WTC11 (cell line): Measurements from ENCODE around the gene CCDC190. TPM values are rescaled to one million over a fixed set of nuclear protein-coding genes. Genes with fewer than 3 reads are reported as not detected.

Experiments
- ATAC-seq: fragments of 200-7000 bp; cut with Tn5 transposase; 2 replicates; pipeline ENCODE4 v1.10.0; 2021; ENCODE audit warnings: mild to moderate bottlenecking, moderate library complexity
- CTCF ChIA-PET: fragments of 300-600 bp; sonication (Branson Sonifier 250); formaldehyde crosslinking; loops from one replicate; lab custom pipeline; 2021; ENCODE audit warnings: antibody characterized with exemption; lab: Charles Lee
- POLR2A ChIA-PET: fragments of 350-600 bp; sonication (Branson Sonifier 250); formaldehyde crosslinking; loops from one replicate; lab custom pipeline; 2021; ENCODE audit warnings: antibody characterized with exemption; lab: Charles Lee
- DNase-seq: peaks from one replicate; pipeline ENCODE4 v3.0.0; 2021; ENCODE audit warnings: low spot score
- H3K27ac Mint-ChIP-seq: 2 replicates; pipeline ENCODE4 v1.8.0; 2021; ENCODE audit warnings: mixed read lengths
- H3K27me3 Mint-ChIP-seq: 2 replicates; pipeline ENCODE4 v1.8.0; 2021; ENCODE audit warnings: low read depth, mild to moderate bottlenecking, moderate library complexity, mixed read lengths
- H3K36me3 Mint-ChIP-seq: 2 replicates; pipeline ENCODE4 v1.8.0; 2021; ENCODE audit warnings: mixed read lengths
- H3K4me1 Mint-ChIP-seq: 2 replicates; pipeline ENCODE4 v1.8.0; 2022; ENCODE audit warnings: mixed read lengths
- H3K4me3 Mint-ChIP-seq: 2 replicates; pipeline ENCODE4 v1.8.0; 2021; ENCODE audit warnings: mild to moderate bottlenecking, moderate library complexity, mixed read lengths
- H3K9me3 Mint-ChIP-seq: 2 replicates; pipeline ENCODE4 v1.8.0; 2021; ENCODE audit warnings: mixed read lengths
- AFF4 ChIP-seq: sonication (generic); formaldehyde crosslinking; IDR thresholded peaks from 2 replicates; pipeline ENCODE4 v1.8.1; 2023; ENCODE audit warnings: mild to moderate bottlenecking, missing genetic modification reagents, borderline replicate concordance
- CDX4 ChIP-seq: fragments of 250-450 bp; sonication (Bioruptor Pico); IDR thresholded peaks from 2 replicates; pipeline ENCODE4 v1.9.0; 2021; ENCODE audit warnings: moderate library complexity, mild to moderate bottlenecking, inconsistent platforms, borderline replicate concordance
- FOXJ3 ChIP-seq: sonication (generic); formaldehyde crosslinking; IDR thresholded peaks from 2 replicates; pipeline ENCODE4 v1.9.0; 2021; ENCODE audit warnings: missing genetic modification reagents, mild to moderate bottlenecking, borderline replicate concordance
- FOXK1 ChIP-seq: sonication (generic); formaldehyde crosslinking; IDR thresholded peaks from 2 replicates; pipeline ENCODE4 v1.8.0; 2022; ENCODE audit warnings: mild to moderate bottlenecking, moderate library complexity, missing genetic modification reagents
- HMGA2 ChIP-seq: fragments of 250-450 bp; sonication (Bioruptor Pico); IDR thresholded peaks from 2 replicates; pipeline ENCODE4 v1.4.0; 2021; ENCODE audit warnings: mild to moderate bottlenecking, moderate library complexity
- IRF2 ChIP-seq: sonication (generic); formaldehyde crosslinking; IDR thresholded peaks from 2 replicates; pipeline ENCODE4 v1.8.0; 2022; ENCODE audit warnings: low read depth, missing genetic modification reagents, borderline replicate concordance
- JUN ChIP-seq: sonication (generic); formaldehyde crosslinking; IDR thresholded peaks from 2 replicates; pipeline ENCODE4 v1.8.0; 2023; ENCODE audit warnings: mild to moderate bottlenecking, missing genetic modification reagents
- MAX ChIP-seq: sonication (generic); formaldehyde crosslinking; IDR thresholded peaks from 2 replicates; pipeline ENCODE4 v1.8.0; 2022; ENCODE audit warnings: mild to moderate bottlenecking, missing genetic modification reagents
- MLX ChIP-seq: sonication (generic); formaldehyde crosslinking; IDR thresholded peaks from 2 replicates; pipeline ENCODE4 v1.8.1; 2023; ENCODE audit warnings: mild to moderate bottlenecking, missing genetic modification reagents, moderate library complexity
- NFYB ChIP-seq: sonication (generic); formaldehyde crosslinking; conservative IDR thresholded peaks from 2 replicates; pipeline ENCODE4 v1.8.0; 2022; ENCODE audit warnings: low read depth, missing genetic modification reagents
- OVOL2 ChIP-seq: fragments of 250-450 bp; sonication (Bioruptor Pico); IDR thresholded peaks from 2 replicates; pipeline ENCODE4 v1.9.0; 2021; ENCODE audit warnings: mild to moderate bottlenecking, borderline replicate concordance
- ZBTB21 ChIP-seq: sonication (generic); formaldehyde crosslinking; IDR thresholded peaks from 2 replicates; pipeline ENCODE4 v1.8.1; 2023; ENCODE audit warnings: mild to moderate bottlenecking, missing genetic modification reagents, borderline replicate concordance
- ZNF317 ChIP-seq: sonication (generic); formaldehyde crosslinking; IDR thresholded peaks from 2 replicates; pipeline ENCODE4 v1.8.1; 2023; ENCODE audit warnings: low read depth, mild to moderate bottlenecking, moderate library complexity, missing genetic modification reagents, borderline replicate concordance
- total RNA-seq: library from RNA; stranded (reverse); gene quantifications from 3 replicates; pipeline ENCODE4 v1.2.3, GENCODE V29; 2021
- TF ChIP-seq, protein P1 (sequence below): sonication (generic); formaldehyde crosslinking; IDR thresholded peaks from 2 replicates; pipeline ENCODE4 v1.8.0; 2022; ENCODE audit warnings: mild to moderate bottlenecking, missing genetic modification reagents
- TF ChIP-seq, protein P2 (sequence below): fragments of 250-450 bp; sonication (Bioruptor Pico); IDR thresholded peaks from 2 replicates; pipeline ENCODE4 v2.1.2; 2022; ENCODE audit warnings: mild to moderate bottlenecking, moderate library complexity

Gene CCDC190
- total RNA-seq, 1 experiment from 2014 or later, result not detected

- TF ChIP-seq AFF4 (CRISPR knock-in tag) (no peak), MLX (CRISPR knock-in tag) (no peak), JUN (CRISPR knock-in tag) (no peak), FOXJ3 (no peak), IRF2 (CRISPR knock-in tag) (no peak)
Observed at GRCh38 chr1:162861625-162862024, 650 bp upstream of the CCDC190 start (continued).

DNA sequence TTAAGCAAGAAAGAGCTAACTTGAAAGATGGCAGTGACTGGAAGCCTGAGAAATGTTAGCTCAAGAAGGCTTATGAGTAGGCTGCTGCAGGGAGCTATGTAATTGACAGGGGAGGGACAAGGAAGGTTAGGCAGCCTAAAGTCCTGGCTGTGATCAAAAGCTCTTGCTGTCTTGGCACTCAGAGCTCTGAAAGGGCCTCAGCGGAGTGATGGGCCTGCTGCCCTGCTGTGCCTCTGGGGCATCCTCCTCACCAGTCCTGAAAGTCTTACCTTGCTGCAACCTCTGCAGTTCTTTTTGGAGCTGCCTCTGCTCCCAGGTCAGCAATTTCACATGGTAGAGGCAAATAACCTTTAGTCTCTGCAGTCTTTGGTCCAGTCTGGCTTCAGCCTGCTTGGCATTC is 1.8 kb downstream of the CCDC190 start:
- POLR2A ChIA-PET, result interaction anchor here (0.6 kb wide), 1 partner anchor 151 kb away, joined by 4 read pairs; no protein-coding TSS in a partner anchor
- Mint-ChIP-seq H3K4me1 (no peaks in the 10 kb centered on the region; the same call in 1 of the 2 replicates), H3K27me3 (no peaks in the 10 kb centered on the region), H3K36me3 (no peaks in the 10 kb centered on the region), H3K9me3 (peaks cover 2% of the 10 kb centered on the region; the same call in 1 of the 2 replicates), H3K27ac (no peak overlapping the region), H3K4me3 (no peak overlapping the region)
- CTCF ChIA-PET, result interaction anchor here (0.7 to 2.0 kb wide), 4 partner anchors 10 to 212 kb away, joined by 3 to 9 read pairs (median 5); partner anchors contain the start of gene RGS4
- peak; percentile 45; the same call in 1 of the 2 replicates for ATAC-seq
- TF ChIP-seq, protein P1, sequence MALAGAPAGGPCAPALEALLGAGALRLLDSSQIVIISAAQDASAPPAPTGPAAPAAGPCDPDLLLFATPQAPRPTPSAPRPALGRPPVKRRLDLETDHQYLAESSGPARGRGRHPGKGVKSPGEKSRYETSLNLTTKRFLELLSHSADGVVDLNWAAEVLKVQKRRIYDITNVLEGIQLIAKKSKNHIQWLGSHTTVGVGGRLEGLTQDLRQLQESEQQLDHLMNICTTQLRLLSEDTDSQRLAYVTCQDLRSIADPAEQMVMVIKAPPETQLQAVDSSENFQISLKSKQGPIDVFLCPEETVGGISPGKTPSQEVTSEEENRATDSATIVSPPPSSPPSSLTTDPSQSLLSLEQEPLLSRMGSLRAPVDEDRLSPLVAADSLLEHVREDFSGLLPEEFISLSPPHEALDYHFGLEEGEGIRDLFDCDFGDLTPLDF (CRISPR knock-in tag), result no peak
- TF ChIP-seq, protein P2, sequence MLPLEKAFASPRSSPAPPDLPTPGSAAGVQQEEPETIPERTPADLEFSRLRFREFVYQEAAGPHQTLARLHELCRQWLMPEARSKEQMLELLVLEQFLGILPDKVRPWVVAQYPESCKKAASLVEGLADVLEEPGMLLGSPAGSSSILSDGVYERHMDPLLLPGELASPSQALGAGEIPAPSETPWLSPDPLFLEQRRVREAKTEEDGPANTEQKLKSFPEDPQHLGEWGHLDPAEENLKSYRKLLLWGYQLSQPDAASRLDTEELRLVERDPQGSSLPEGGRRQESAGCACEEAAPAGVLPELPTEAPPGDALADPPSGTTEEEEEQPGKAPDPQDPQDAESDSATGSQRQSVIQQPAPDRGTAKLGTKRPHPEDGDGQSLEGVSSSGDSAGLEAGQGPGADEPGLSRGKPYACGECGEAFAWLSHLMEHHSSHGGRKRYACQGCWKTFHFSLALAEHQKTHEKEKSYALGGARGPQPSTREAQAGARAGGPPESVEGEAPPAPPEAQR (CRISPR knock-in tag), result no peak
- no peak for TF ChIP-seq IRF2 (CRISPR knock-in tag)
- no peak for TF ChIP-seq NFYB (CRISPR knock-in tag)
- no peak for TF ChIP-seq CDX4 (CRISPR knock-in tag)
- no peak for TF ChIP-seq ZNF317 (CRISPR knock-in tag)
- TF ChIP-seq OVOL2 (CRISPR knock-in tag), result no peak
- TF ChIP-seq HMGA2 (CRISPR knock-in tag), result no peak
- TF ChIP-seq FOXK1 (CRISPR knock-in tag), result no peak
- TF ChIP-seq AFF4 (CRISPR knock-in tag), result no peak
- TF ChIP-seq MAX (CRISPR knock-in tag), result no peak
- no peak for TF ChIP-seq ZBTB21 (CRISPR knock-in tag)
- no peak for DNase-seq
